Renal pelvis (tissue), 4 donors: ENCODE results near the gene CTAG1A. TPM values are rescaled to one million over a fixed set of nuclear protein-coding genes. Genes with fewer than 3 reads are reported as not detected.
"Not testable (repeated sequence)": the region's sequence is repeated elsewhere in the genome, so short reads cannot be mapped to it uniquely, and the experiment has no call there.

Source experiments
- DNase-seq: peaks from one replicate; pipeline ENCODE4 v3.0.0-alpha.2; 2013
- polyA plus RNA-seq, 3 donors: library from polyadenylated mRNA; unstranded; fragments of 120-200 nt; gene quantifications; one replicate each; pipeline ENCODE4 v1.2.1, GENCODE V29; 2013; ENCODE audit not compliant: insufficient read length in 3 of 3

The CTAG1A gene
- polyA plus RNA-seq, 3 donors: not detected

DNA sequence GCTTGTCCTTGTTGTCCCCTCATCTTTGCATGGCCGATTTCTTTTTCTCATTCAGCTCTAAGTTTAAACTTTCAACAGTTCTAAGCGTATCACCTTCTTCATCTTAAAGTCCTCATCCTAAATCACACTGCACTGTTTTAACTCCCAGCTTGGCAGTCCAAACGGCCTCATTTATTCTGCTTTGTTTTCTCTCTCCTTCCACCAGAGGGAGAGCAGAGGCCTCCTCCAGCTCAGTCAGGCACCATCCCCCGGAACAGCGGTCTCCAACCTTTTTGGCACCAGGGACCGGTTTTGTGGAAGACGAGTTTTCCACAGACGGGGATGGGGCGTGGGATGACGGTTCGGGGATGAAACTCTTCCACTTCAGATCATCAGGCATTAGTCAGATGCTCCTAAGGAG is 14.6 kb upstream of the CTAG1A start:
- not testable (repeated sequence) for DNase-seq

- DNase-seq: not testable (repeated sequence)
Measured at GRCh38 chrX:154573061-154573460, 11.9 kb upstream of the CTAG1A start.

- not testable (repeated sequence) for DNase-seq
Measured at GRCh38 chrX:154575076-154575475, 9.9 kb upstream of the CTAG1A start.

DNA sequence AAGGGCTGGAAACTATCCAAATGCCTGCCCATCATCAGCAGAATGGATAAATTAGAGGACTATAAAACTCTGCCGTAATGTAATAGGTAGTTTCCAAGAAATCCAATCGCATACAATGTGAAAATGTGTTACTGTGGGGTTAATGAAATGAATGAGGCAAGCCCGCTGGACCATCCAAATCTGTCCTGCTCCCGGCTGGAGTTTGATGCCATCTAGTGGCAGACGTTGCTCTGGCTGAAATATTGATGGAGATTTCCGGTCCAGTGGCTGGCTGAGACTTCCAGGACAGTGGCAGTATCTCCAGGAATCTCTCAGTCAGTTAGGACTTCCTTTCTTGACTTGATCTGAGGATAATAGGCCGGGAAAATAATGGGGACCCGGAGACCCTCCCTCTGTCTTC is 1.9 kb upstream of the CTAG1A start:
- DNase-seq: not testable (repeated sequence)

- not testable (repeated sequence) for DNase-seq
Measured at GRCh38 chrX:154590415-154590814, 5.5 kb downstream of the CTAG1A start.

GRCh38 chrX:154592505-154592904 is 7.6 kb downstream of the CTAG1A start:
- no peak for DNase-seq

GRCh38 chrX:154593201-154593600 is 8.3 kb downstream of the CTAG1A start:
- no peak for DNase-seq

- DNase-seq: no peak
Measured at GRCh38 chrX:154594491-154594890, 9.6 kb downstream of the CTAG1A start.

DNA sequence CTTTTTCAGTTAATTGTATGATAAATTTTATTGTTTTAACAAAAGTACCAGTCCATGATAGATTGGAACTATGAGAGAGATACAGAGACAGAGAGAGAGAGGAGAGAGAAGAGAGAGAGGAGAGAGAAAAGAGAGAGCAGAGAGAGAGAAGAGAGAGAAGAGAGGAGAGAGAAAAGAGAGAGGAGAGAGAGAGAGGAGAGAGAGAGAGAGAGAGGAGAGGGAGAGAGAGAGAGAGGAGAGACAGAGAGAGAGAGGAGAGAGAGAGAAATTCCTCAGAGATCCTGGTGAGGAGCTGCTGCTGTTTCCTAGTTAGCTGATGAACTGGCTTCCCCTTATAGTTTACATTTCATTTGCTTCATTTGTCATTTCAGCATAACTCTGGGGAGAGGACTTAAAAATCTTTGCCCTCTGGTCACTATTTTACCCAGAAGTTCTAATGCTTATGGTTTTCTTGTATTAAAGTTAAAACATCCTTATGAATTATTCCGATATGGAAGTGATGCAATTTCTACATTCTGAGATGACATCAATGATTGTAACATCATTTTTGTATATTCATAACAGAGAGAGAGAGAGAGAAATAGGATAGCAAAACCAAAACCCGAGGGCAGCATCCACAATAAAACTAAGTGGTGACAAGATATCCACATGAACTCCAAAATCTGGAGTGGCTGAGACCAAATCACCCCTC is 10.8 kb downstream of the CTAG1A start:
- no peak for DNase-seq

GRCh38 chrX:154596290-154596929 is 11.5 kb downstream of the CTAG1A start:
- peak; percentile 57 for DNase-seq

GRCh38 chrX:154597221-154597620 is 12.3 kb downstream of the CTAG1A start:
- DNase-seq: no peak

DNA sequence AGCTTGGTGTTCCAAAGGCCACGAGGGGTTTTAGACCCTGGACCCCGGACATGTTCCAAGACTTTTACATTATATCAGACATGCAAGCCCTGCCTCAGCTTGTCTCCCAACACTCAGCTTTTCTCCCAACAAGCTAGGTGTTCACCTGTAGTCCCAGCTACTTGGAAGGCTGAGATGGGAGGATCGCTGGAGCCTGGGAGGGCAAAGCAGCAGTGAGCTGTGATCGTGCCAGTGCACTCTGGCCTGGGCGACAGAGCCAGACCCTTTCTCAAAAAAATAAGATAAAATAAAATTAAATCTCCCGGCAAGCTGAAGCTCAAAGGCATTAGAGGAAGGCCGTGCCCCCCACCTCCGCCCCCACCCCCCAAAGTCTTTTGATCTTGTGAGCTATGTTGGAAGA is 13.7 kb downstream of the CTAG1A start:
- DNase-seq: no peak

DNA sequence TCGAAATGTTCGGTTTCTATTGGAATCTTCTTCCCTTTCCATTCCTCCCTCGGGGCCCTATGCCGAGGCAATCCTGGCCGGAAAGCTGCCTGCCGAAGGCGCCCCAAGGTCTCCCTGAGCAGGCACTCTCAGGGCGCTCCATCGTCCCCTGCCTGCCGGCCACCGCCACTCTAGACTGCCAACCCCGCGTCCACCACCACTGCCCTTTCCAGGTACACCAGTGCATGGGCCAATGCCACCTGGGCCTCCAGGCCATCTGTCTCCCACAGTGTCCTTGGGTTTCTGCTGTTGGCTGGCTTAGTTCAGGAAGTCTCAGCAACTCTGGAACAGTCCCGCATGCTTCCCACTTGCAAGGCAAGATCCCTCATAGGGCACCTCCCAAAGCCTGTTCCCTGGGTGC is 14.6 kb downstream of the CTAG1A start:
- no peak for DNase-seq

DNA sequence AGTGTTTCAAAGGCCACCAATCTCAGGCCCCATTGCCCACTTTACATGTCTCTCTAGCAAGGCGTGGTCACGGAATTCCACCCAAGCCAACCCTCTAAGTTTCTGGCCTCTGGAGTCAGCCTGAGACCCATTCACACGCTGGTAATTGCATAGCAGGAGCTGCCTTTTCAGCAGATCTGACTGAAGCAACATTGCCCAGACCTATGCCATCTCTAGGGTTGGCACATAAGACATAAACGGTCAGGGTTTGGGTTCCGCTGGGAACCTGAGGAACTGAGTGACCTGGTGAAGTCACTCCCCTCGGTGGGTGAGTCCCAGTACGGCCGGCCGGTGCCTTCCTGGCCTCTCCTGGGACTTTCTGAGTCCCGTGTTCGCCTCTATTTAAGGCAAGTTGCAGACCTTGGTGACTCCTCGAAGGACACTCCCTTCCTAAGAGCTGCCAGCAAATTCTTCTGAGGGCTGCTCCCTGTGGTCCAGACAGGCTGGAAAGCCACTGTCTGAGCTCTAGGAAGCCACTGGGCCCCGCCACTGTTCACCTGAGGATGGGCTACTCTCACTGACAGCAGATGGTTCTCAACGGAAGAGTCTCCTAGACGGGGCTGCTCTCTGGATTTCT is 15.9 kb downstream of the CTAG1A start:
- DNase-seq: no peak

DNA sequence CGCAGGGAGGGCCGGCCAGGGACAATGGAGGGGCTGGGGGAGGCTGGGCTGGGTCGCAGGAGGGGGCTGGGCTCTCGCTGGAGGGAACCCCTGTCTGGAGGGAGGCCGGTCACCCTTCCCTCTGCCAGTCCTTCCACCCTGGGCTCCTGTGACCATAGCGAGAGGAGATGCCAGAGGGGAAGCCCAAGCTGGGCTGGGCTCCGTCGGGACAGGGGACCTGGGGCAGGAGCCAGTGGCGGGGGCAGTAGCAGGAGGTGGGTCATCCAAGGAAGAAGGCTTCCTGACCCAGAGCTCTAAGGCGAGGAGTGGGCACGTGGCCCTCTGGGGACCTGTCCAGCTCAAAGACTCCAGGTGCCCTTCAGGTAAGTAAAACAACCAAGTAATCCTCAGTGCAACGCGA is 17.3 kb downstream of the CTAG1A start:
- DNase-seq: no peak

- no peak for DNase-seq
Measured at GRCh38 chrX:154602766-154603437, 18.0 kb downstream of the CTAG1A start.

DNA sequence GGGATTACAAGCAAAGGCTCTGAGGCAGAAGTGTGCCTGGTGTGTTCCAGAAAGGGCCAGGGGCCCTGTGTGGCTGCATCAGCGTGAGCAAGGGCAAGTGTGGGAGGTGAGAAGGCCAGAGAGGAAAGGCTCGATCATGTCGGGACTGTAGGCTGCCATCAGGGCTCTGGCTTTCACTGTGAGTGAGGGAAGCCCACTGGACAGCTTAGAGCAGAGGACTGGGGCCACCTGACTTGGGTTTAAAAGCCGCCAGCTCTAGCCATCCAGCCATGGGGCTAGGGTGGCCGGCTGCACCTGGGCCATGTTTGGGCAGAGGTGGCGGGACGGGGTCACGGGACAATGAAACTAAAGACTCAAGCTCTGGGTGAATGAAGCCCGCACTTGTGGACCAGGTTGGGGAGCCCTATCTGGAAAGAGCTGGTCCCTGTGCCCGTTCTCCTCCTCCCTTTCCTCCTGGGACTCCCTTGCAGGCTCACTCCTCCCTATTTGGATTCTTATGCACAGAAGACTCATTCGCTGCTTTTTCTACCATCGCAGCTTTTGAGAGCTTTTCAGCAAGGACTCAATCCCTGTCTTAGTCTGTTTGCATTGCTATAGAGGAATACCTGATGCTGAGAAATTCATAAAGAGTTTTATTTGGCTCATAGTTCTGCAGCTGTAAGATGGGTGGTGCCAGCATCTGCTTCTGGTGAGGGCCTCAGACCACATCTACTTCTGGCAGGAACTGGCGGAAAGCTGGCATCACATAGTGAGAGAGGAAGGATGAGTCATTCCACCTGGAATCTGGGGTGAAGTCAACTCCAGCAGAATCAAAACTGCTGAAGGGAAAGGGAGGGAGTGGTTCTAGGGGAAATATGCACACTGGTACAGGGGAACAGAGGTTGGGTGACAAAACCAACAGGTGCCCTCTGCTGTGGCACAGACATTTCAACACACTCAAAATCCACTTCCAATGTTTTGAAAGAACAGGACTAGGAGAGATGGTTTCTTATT is 18.8 kb downstream of the CTAG1A start:
- DNase-seq: no peak

DNA sequence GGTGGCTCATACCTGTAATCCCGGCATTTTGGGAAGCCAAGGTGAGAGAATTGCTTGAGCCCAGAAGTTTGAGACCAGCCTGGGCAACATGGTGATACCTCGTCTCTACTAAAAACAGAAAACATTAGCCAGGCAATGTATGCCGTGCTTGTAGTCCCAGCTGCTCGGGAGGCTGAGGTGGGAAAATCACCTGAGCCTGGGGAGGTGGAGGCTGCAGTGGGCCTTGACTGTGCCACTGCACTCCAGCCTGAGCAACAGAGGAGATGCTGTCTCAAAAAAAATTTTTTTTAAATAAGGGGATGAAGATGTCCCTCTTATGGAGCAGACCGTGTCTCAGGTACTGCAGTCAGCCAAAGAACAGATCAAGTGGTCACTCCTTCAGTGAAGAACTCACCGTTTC is 20.6 kb downstream of the CTAG1A start:
- DNase-seq: no peak

- DNase-seq: no peak
Measured at GRCh38 chrX:154607370-154607769, 22.4 kb downstream of the CTAG1A start.

GRCh38 chrX:154607976-154608375 is 23.0 kb downstream of the CTAG1A start:
- DNase-seq: not testable (repeated sequence)

DNA sequence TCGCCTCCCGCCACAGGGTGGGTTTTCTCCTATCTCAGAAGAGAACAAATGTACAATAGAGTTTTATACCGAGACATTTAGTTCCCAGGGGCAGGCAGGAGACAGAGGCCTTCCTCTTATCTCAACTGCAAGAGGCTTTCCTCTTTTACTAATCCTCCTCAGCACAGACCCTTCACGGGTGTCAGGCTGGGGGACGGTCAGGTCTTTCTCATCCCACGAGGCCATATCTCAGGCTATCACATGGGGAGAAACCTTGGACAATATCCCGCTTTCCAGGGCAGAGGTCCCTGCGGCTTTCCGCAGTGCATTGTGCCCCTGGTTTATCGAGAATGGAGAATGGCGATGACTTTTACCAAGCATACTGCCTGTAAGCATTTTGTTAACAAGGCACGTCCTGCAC is 23.9 kb downstream of the CTAG1A start:
- not testable (repeated sequence) for DNase-seq
